Inferior parietal cortex (tissue), 1 donor: Measurements from ENCODE around the gene RAB28.
"Not testable (repeated sequence)": the region's sequence is repeated elsewhere in the genome, so short reads cannot be mapped to it uniquely, and the experiment has no call there.

Source experiments
- DNase-seq: peaks from one replicate; pipeline ENCODE4 v3.0.0-alpha.2; 2016; ENCODE audit errors: extremely low spot score

The RAB28 gene

GRCh38 chr4:13449590-13449989, 34.5 kb downstream of the RAB28 start:
- no peak for DNase-seq

DNA sequence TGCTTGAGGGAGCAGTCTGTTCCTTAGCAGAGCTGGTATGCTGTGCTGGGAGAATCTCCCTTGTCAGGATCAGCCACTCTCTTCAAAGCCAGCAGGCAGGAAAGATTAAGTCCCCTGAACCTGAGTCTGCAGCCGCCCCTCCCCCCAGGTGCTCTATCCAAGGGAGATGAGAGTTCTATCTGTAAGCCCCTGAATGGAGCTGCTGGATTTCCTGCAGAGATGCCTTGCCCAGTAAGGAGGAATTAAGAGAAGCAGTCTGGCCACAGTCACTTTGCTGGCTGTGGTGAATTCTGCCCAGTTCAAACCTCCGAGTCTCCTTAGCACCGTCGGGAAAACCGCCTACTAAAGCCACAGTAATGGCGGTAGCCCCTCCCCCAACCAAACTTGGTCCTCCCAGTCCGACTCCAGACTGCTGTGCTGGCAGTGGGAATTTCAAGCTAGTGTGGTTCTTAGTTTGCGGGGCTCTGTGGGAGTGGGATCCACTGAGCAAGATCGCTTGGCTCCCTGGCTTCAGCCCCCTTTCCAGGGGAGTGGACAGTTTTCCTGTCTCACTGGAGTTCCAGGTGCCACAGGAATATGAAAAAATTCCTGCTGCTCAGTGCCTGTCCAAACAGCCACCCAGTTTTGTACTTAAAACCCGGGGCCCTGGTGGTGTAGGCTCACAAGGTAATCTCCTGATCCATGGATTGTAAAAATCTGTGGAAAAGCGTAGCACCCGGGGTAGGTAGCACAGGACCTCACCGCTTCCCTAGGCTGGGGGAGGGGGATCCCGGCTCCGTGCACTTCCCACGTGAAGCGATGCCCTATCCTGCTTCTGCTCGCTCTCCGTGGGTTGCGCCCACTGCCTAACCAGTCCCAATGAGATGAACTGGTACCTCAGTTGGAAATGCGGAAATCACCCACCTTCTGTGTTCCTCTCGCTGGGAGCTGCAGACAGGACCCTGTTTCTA, 38.0 kb downstream of the RAB28 start:
- DNase-seq = no peak

GRCh38 chr4:13441506-13441905, 42.6 kb downstream of the RAB28 start:
- DNase-seq = no peak

- no peak for DNase-seq
These were observed 47.2 kb downstream of the RAB28 start for GRCh38 chr4:13436962-13437361.

- DNase-seq = no peak
These were observed 51.7 kb downstream of the RAB28 start for GRCh38 chr4:13432453-13432852.

GRCh38 chr4:13430834-13431568, 53.1 kb downstream of the RAB28 start:
- DNase-seq = no peak

DNA sequence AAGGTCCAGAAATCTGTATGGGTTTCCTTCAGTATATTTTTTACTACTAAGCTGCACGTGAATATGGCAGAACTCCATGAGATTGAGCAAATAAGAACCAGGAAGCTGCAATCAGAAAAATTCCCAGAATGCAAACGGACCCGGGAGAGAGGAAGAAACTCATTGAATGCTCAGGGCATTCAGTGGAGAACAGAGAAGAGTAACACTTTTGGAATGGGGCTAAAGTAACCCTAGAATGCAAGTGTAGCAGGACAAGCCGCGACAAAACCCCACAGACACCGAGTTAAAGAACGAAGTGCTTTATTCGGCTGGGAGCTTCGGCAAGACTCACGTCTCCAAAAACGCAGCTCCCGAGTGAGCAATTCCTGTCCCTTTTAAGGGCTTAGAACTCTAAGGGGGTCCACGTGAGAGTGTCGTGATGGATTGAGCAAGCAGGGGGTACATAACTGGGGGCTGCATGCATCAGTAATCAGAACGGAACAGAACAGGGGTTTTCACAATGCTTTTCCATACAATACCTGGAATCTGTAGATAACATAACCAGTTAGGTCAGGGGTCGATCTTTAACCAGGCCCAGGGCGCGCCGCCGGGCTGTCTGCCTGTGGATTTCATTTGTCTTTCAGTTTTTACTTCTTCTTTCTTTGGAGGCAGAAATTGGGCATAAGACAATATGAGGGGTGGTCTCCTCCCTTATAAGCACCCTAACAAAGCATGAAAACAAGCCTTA, 56.4 kb downstream of the RAB28 start:
- DNase-seq = no peak

DNA sequence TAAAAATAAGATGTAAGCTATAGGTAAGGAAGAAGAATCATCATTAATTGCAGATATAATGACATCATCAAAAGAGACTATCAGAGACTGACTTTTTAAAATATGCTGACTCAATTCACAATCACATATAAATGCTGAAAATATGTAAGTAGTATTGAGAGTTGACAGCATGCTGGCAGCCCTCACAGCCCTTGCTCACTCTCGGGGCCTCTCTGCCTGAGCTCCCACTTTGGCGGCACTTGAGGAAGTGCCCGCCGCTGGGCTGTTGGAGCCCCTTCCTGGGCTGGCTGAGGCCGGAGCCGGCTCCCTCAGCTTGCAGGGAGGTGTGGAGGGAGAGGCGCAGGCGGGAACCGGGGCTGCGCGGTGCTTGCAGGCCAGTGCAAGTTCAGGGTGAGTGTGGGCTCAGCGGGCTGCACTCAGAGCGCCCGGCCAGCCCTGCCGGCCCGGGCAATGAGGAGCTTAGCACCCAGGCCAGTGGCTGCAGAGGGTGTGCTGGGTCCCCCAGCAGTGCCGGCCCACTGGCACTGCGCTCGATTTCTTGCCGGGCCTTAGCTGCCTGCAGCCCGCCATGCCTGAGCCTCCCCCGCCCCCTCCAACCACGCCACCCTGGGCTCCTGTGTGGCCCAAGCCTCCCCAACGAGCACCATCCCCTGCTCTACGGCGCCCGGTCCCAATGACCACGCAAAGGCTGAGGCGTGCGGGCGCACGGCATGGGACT, 68.9 kb downstream of the RAB28 start:
- DNase-seq = no peak

DNA sequence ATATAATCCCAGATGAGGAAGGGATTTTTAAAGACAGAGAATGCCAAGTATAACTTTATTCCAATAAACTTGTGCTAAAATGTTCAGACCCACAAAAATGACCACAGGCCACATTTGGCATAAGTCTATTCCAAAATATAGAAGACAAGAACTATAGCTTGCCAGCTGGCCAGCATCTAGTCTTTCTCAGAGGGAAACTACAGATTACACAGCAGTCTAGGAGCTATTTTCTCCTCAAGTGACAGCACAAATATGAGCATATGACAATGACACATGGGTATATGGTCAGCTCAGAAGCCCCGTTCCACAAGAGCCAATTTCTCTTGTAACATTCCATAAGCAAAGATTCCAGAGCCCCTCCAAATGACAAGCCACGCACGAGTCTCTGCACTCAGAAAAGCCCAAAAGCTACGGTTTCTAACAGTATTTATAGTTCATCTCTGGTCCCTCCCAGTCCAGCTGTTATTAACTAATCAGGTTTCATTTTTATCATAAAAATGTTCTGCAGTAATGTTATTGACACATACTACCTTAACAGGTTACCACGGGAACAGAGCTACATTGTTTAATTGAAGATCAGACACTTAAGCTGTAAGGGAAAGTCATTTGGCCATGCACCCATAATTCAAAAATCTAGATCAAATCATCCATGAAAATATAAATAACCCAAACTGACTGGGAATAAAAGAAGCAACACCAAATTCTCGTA, 70.3 kb downstream of the RAB28 start:
- no peak for DNase-seq

DNA sequence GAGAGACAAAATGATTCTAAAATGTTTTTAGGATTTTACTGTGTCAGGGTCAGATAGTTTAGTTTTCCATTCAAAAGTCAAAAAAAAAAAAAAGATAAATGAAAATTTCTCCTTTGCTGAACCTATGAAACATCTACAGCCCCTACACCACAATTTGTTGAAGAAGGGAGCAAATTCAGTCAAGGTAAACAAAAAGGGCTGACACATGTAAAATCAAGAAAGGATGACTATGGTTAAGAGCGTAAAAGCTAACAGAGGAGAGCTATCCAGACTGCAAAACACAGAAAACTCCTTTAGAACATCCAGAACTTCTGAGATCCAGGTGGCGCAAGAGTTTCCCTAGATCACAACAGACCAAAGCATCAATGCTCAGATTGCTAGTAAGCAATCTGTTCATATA, 72.2 kb downstream of the RAB28 start:
- no peak for DNase-seq

DNA sequence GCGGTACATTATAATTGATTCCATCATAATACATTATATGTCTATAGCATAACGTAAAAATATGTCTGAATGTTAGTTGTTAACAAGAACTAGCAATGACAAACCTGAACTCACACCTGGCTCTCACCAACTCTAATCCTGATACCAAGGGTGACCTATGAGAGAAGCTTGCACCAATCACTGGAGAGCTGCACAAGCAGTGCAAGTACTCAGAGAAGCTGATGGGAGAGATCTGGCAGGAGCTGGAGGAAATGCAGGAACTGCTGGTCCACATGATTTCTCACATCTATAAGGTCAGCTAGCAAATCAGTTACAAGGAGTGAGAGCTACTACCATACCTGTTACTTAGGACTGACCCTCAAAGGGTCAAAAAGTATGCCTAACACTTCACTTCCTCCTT, 74.8 kb downstream of the RAB28 start:
- no peak for DNase-seq

DNA sequence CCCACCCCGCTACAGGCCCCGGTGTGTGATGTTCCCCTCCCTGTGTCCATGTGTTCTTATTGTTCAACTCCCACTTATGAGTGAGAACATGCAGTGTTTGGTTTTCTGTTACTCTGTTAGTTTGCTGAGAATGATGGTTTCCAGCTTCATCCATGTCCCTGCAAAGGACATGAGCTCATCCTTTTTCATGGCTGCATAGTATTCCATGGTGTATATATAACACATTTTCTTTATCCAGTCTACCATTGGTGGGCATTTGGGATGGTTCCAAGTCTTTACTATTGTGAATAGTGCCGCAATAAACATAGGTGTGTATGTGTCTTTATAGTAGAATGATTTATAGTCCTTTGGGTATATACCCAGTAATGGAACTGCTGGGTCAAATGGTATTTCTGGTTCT, 78.0 kb downstream of the RAB28 start:
- not testable (repeated sequence) for DNase-seq

GRCh38 chr4:13403833-13404232, 80.3 kb downstream of the RAB28 start:
- DNase-seq = no peak

DNA sequence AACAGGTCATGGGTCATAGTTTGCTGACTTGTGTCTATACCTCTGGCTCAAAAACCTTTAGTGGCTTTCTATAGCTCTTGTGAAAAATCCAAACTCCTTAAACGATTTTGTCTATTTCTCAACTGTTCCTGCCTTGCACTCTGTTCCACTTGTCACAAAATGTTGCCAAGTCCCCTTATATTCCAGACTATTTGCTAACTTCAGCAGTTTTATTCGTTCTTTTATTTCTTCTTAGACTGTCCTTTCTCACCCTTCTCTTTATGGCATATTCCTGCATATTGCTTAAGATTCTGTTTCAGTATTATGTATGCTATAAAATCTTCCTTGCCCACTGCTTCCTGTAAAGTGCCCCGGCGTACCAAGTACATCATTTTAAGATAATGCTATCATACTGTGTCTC, 80.8 kb downstream of the RAB28 start:
- DNase-seq = no peak

- DNase-seq = no peak
These were observed 84.9 kb downstream of the RAB28 start for GRCh38 chr4:13399257-13399656.

GRCh38 chr4:13396161-13396560, 88.0 kb downstream of the RAB28 start:
- no peak for DNase-seq

DNA sequence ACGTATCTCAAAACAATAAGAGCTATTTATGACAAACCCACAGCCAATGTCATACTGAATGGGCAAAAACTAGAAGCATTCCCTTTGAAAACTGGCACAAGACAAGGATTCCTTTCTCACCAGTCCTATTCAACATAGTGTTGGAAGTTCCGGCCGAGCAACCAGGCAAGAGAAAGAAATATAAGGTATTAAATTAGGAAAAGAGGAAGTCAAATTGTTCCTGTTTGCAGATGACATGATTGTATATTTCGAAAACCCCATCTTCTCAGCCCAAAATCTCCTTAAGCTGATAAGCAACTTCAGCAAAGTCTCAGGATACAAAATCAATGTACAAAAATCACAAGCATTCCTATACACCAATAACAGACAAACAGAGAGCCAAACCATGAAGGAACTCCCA, 94.2 kb downstream of the RAB28 start:
- DNase-seq = not testable (repeated sequence)

- DNase-seq = no peak
These were observed 97.6 kb downstream of the RAB28 start for GRCh38 chr4:13386405-13387107.

DNA sequence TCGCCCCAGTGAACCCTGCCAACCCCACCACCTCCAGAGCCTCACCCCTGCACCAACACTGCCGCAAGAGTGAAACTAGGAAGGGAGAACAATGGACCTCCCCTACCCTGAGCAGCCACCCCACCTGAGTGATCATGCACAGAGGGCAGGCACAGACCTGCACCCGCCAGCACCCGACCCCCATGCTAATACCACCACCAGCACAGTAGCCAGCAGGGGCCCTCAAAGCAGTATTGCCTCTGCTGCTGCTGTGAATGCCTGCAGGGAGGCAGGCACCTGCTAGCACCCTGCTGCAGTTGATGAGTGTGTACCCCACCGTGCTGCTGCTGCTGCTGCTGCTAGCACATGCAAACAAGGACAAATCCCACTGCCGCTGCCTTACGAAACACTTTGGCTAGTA, 100.1 kb downstream of the RAB28 start:
- no peak for DNase-seq

- no peak for DNase-seq
These were observed 105.0 kb downstream of the RAB28 start for GRCh38 chr4:13378973-13379759.
